Bronchial epithelial cell (primary cell): ENCODE data around the gene CHST7. TPM values are rescaled to one million over a fixed set of nuclear protein-coding genes. Genes with fewer than 3 reads are reported as not detected.

Source experiments
- DNase-seq: peaks from one replicate; pipeline ENCODE4 v3.0.0-alpha.2; 2010; ENCODE audit warnings: low read depth
- FAIRE-seq: peaks from 2 replicates; lab custom pipeline; 2011; peaks lifted over from hg19 to GRCh38; lab: Jason Lieb, UNC
- H3K27me3 ChIP-seq: 2 replicates; pipeline ENCODE4 v1.5.1; 2011; ENCODE audit warnings: low read length; ENCODE audit not compliant: control insufficient read depth, insufficient read depth
- H3K36me3 ChIP-seq: 2 replicates; pipeline ENCODE4 v1.5.1; 2011; ENCODE audit warnings: low read length; ENCODE audit not compliant: control insufficient read depth, insufficient read depth
- H3K4me3 ChIP-seq: 2 replicates; pipeline ENCODE4 v1.5.1; 2011; ENCODE audit warnings: mild to moderate bottlenecking, low read depth, low read length, control low read depth
- CTCF ChIP-seq: IDR thresholded peaks from 2 replicates; pipeline ENCODE4 v1.5.1; 2011; ENCODE audit warnings: mild to moderate bottlenecking, moderate library complexity, low read length, control low read depth, inconsistent platforms; ENCODE audit not compliant: insufficient read depth, severe bottlenecking
- total RNA-seq: library from RNA; depleted of rRNA; stranded (reverse); fragments of >200 nt; gene quantifications from 2 replicates; pipeline ENCODE4 v1.2.1, GENCODE V29; 2014

Gene CHST7
- total RNA-seq, 1 donor from 2014 or later = 3.4 TPM

GRCh38 chrX:46601283-46601682 is 27.7 kb downstream of the CHST7 start:
- no peaks in the 10 kb centered on the region for H3K27me3 ChIP-seq
- FAIRE-seq (no peak), DNase-seq (no peak)
- H3K36me3 ChIP-seq = no peaks in the 10 kb centered on the region
- no peak for TF ChIP-seq CTCF
- H3K4me3 ChIP-seq = no peak overlapping the region

- Histone ChIP-seq H3K4me3 (no peak overlapping the region), H3K36me3 (no peaks in the 10 kb centered on the region), H3K27me3 (no peaks in the 10 kb centered on the region)
- no peak for DNase-seq
- TF ChIP-seq CTCF = no peak
- FAIRE-seq = no peak
These were observed 29.0 kb downstream of the CHST7 start for GRCh38 chrX:46602468-46603102.

- TF ChIP-seq CTCF = no peak
- DNase-seq = no peak
- no peak for FAIRE-seq
- H3K36me3 ChIP-seq = no peaks in the 10 kb centered on the region
- no peaks in the 10 kb centered on the region for H3K27me3 ChIP-seq
- no peak overlapping the region for H3K4me3 ChIP-seq
These were observed 34.4 kb downstream of the CHST7 start for GRCh38 chrX:46607916-46608315.

GRCh38 chrX:46610070-46610658 is 36.6 kb downstream of the CHST7 start:
- H3K4me3 ChIP-seq = no peak overlapping the region
- no peak for TF ChIP-seq CTCF
- DNase-seq = no peak
- no peaks in the 10 kb centered on the region for H3K27me3 ChIP-seq
- no peaks in the 10 kb centered on the region for H3K36me3 ChIP-seq
- no peak for FAIRE-seq

- no peak for TF ChIP-seq CTCF
- FAIRE-seq (no peak), DNase-seq (no peak)
- Histone ChIP-seq H3K27me3 (no peaks in the 10 kb centered on the region), H3K4me3 (no peak overlapping the region), H3K36me3 (no peaks in the 10 kb centered on the region)
These were observed 38.2 kb downstream of the CHST7 start for GRCh38 chrX:46611658-46612362.
